ENCODE data around the gene ZC2HC1C.

- TF ChIP-seq CTCF (IDR thresholded peaks at IDR 0.05; ENCODE audit: borderline replicate concordance, extremely low read depth, low read length, poor library complexity, severe bottlenecking) (no peak), EZH2 (IDR thresholded peaks at IDR 0.05; ENCODE audit: borderline replicate concordance, low read depth, low read length, severe bottlenecking) (no peak)
These were observed 23.2 kb upstream of the ZC2HC1C start for GRCh38 chr14:75046275-75046674.

All from DND-41 (cell line).